ENCODE data around the gene SOAT1.
"Not testable (repeated sequence)": the region's sequence is repeated elsewhere in the genome, so short reads cannot be mapped to it uniquely, and the experiment has no call there.

Gene SOAT1

GRCh38 chr1:179310291-179310690, 16.7 kb downstream of the SOAT1 start:
- DNase-seq, result no peak

GRCh38 chr1:179310721-179311120, 17.1 kb downstream of the SOAT1 start:
- no peak for DNase-seq

GRCh38 chr1:179311149-179311700, 17.6 kb downstream of the SOAT1 start:
- no peak for DNase-seq

GRCh38 chr1:179313004-179313403, 19.4 kb downstream of the SOAT1 start:
- no peak for DNase-seq

GRCh38 chr1:179314928-179315327, 21.3 kb downstream of the SOAT1 start:
- no peak for DNase-seq

GRCh38 chr1:179318491-179318890, 24.9 kb downstream of the SOAT1 start:
- DNase-seq, result no peak

GRCh38 chr1:179321533-179322216, 28.1 kb downstream of the SOAT1 start:
- DNase-seq, result no peak

GRCh38 chr1:179322557-179322956, 29.0 kb downstream of the SOAT1 start:
- no peak for DNase-seq

- no peak for DNase-seq
Observed at GRCh38 chr1:179323436-179323835, 29.8 kb downstream of the SOAT1 start.

- DNase-seq, result no peak
Observed at GRCh38 chr1:179325836-179326235, 32.2 kb downstream of the SOAT1 start.

GRCh38 chr1:179326746-179327145, 33.1 kb downstream of the SOAT1 start:
- DNase-seq, result no peak

- DNase-seq, result no peak
Observed at GRCh38 chr1:179327196-179327595, 33.6 kb downstream of the SOAT1 start.

- no peak for DNase-seq
Observed at GRCh38 chr1:179327679-179328078, 34.1 kb downstream of the SOAT1 start.

- no peak for DNase-seq
Observed at GRCh38 chr1:179329862-179330261, 36.3 kb downstream of the SOAT1 start.

GRCh38 chr1:179334440-179334839, 40.8 kb downstream of the SOAT1 start:
- DNase-seq, result no peak

- DNase-seq, result no peak
Observed at GRCh38 chr1:179337288-179337687, 43.7 kb downstream of the SOAT1 start.

- no peak for DNase-seq
Observed at GRCh38 chr1:179337942-179338560, 44.5 kb downstream of the SOAT1 start.

- DNase-seq, result no peak
Observed at GRCh38 chr1:179340918-179341317, 47.3 kb downstream of the SOAT1 start.

- no peak for DNase-seq
Observed at GRCh38 chr1:179341943-179342547, 48.4 kb downstream of the SOAT1 start.

- no peak for DNase-seq
Observed at GRCh38 chr1:179342740-179343404, 49.3 kb downstream of the SOAT1 start.

- DNase-seq, result no peak
Observed at GRCh38 chr1:179351281-179351680, 57.7 kb downstream of the SOAT1 start.

- no peak for DNase-seq
Observed at GRCh38 chr1:179352236-179352635, 58.6 kb downstream of the SOAT1 start.

- no peak for DNase-seq
Observed at GRCh38 chr1:179353546-179353945, 59.9 kb downstream of the SOAT1 start.

- not testable (repeated sequence) for DNase-seq
Observed at GRCh38 chr1:179361631-179362030, 68.0 kb downstream of the SOAT1 start.

Data from left hindlimb (tissue), 1 donor.